DMS79 treated with DMSO at 0.1 percent for 48 hours (cell line): ENCODE measurements around the gene CD38.

Source experiments
- DNase-seq: peaks from one replicate; lab custom pipeline; 2025; lab: John Stamatoyannopoulos, UW

CD38 gene

GRCh38 chr4:15899511-15899910 is 121.4 kb downstream of the CD38 start:
- DNase-seq: no peak

GRCh38 chr4:15901007-15901406 is 122.9 kb downstream of the CD38 start:
- no peak for DNase-seq

- DNase-seq: no peak
These were observed 123.9 kb downstream of the CD38 start for GRCh38 chr4:15901998-15902397.

GRCh38 chr4:15902746-15903145 is 124.6 kb downstream of the CD38 start:
- DNase-seq: no peak
